ENCODE measurements around the gene CXCR3.
"Not testable (repeated sequence)": the region's sequence is repeated elsewhere in the genome, so short reads cannot be mapped to it uniquely, and the experiment has no call there.

CXCR3 gene

DNA sequence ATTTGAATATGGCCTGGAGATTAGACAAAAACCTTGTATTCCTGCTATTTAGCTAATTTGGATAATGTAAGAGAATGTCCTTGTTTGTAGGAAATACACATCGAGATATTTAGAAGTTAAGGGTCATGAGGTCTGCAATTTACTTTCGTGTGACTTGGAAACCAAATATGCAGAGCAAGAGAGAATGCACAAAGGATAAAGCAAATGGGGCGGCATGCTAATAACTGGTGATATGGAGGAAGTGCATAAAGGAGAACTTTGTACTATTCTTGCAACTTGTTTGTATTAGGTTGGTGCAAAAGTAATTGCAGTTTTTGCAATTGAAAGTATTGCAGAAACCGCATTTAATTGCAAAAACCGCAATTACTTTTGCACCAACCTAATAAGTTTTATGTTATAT, 7.2 kb upstream of the CXCR3 start:
- Mint-ChIP-seq H3K4me3 (no peak overlapping the region), H3K4me1 (ENCODE audit: low read depth) (peaks cover 15% of the 10 kb centered on the region), H3K27ac (no peak overlapping the region), H3K36me3 (ENCODE audit: low read depth) (no peaks in the 10 kb centered on the region), H3K9me3 (no peaks in the 10 kb centered on the region), H3K27me3 (peaks cover 3% of the 10 kb centered on the region)
- intact Hi-C loops (cut with micrococcal nuclease) = no loop called here

DNA sequence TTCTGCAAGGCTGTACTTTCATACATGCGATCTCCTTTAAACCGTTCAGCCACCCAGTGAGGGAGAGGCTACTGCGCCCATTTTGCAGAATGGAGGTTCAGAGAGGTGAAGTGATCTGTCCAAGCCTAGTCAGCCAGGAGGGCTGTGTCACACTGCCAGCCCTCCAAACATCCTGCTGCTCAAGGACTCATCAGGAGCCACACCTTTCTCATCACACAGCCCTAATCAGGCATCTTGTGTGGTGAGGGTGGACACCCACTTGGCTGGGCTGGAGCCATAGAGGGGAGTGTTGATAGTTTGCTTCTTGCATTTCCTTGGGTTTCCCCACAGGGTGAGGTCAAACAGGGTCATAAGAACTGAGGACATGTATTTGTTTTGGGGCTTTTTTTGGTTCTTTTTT, 5.4 kb upstream of the CXCR3 start:
- Mint-ChIP-seq H3K9me3 (no peaks in the 10 kb centered on the region), H3K27me3 (peaks cover 3% of the 10 kb centered on the region), H3K4me3 (no peak overlapping the region), H3K36me3 (ENCODE audit: low read depth) (no peaks in the 10 kb centered on the region), H3K4me1 (ENCODE audit: low read depth) (peaks cover 18% of the 10 kb centered on the region), H3K27ac (no peak overlapping the region)
- intact Hi-C loops (cut with micrococcal nuclease) = no loop called here

DNA sequence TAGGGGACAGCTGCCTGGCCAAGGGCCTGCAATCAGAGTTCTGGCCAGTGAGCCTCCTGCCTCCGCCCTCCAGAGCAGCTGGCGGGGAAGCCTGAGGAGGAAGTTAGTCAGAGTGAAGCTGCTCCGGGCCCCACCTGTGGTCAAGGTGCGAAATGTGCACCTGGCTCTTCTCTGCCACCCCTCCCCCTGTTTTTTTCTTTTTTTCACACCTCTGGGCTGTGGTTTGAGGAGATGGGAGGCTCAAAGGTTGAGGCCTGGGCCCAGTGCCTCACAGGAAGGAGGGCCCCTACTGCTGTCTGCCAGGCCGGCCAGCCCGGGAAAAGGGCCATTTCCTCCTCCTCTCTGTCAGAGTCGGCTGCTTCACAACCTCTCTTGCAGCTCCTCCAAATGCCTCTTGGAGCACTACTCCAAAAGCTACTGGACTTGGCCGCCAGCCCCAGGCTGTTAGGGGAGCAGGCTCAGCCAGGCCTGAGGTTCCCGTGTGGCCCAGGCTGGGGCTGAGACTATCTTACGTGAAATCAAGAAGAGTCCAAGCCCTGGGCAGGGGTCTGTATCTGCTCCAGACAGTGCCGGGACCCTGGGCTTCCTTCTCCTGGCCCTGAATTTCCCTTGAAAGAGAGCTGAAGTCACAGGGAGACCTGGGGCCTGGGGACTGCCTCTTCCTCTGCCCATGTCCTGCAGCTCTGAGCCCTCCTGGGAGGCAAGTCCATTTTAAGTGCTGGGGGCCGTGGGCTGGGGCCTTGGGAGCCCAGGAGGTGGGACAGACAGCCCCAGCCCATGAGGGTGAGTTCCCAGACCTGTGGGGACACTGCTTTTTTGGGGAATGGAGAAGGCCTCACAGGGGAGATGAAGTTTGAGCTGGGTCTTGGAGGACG, 4.5 kb upstream of the CXCR3 start:
- H3K4me1 Mint-ChIP-seq (ENCODE audit: low read depth) = peaks cover 27% of the 10 kb centered on the region
- peaks cover 3% of the 10 kb centered on the region for H3K27me3 Mint-ChIP-seq
- no peaks in the 10 kb centered on the region for H3K9me3 Mint-ChIP-seq
- H3K27ac Mint-ChIP-seq = peak overlapping the region; percentile 30
- intact Hi-C loops (cut with micrococcal nuclease) = no loop called here
- H3K36me3 Mint-ChIP-seq (ENCODE audit: low read depth) = no peaks in the 10 kb centered on the region
- no peak overlapping the region for H3K4me3 Mint-ChIP-seq

DNA sequence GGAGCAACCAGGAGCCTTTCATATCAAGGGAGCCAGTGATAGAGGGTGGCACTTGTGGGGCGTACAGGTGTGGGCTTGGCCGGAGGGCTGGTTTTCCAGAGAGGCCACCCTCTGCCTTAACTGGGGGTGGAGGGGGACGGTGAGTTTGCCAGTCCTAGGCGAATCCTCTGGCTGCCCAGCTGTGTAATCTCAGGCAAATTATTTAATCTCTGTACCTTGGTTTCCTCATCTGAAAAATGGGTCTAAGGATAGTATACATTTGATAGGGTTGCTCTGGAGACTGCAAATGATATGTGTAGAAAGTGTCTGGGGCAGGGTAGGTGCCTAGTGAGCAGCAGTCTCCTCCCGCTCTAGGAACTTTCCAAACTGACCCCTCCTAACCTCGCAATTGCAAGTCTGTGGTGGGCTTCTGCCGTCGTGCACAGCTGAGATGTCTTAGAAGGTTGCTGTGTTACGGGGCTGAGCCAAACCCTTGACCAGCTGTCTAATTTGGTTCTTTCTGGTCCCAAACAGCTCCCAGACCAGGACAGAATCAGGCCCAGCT, 3.8 kb upstream of the CXCR3 start:
- no peaks in the 10 kb centered on the region for H3K36me3 Mint-ChIP-seq (ENCODE audit: low read depth)
- no peak overlapping the region for H3K27ac Mint-ChIP-seq
- intact Hi-C loops (cut with micrococcal nuclease) = no loop called here
- H3K4me1 Mint-ChIP-seq (ENCODE audit: low read depth) = peaks cover 34% of the 10 kb centered on the region
- H3K4me3 Mint-ChIP-seq = no peak overlapping the region
- H3K27me3 Mint-ChIP-seq = peaks cover 3% of the 10 kb centered on the region
- H3K9me3 Mint-ChIP-seq = no peaks in the 10 kb centered on the region

DNA sequence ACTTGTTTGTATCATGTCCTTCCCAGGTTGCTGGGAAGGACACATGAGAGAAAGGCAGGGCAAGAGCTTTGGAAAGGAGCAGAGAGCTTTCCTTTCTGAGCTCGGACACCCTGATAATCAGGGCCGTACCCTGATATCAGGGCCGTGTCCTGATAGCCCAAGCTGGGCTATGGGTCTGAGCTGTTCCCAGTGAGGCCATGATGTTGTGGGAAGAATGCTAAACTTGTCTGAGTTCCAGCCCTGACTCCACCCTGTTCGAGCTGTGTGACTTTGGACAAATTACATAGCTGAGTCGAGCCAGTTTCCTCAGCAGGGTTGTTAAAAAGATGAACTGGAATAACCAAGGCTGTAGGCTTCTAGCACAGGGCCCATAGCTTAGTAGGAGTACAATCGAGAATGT, 3.3 kb upstream of the CXCR3 start:
- no peak overlapping the region for H3K4me3 Mint-ChIP-seq
- intact Hi-C loops (cut with micrococcal nuclease) = no loop called here
- no peaks in the 10 kb centered on the region for H3K36me3 Mint-ChIP-seq (ENCODE audit: low read depth)
- H3K4me1 Mint-ChIP-seq (ENCODE audit: low read depth) = peaks cover 39% of the 10 kb centered on the region
- H3K27ac Mint-ChIP-seq = no peak overlapping the region
- H3K9me3 Mint-ChIP-seq = no peaks in the 10 kb centered on the region
- H3K27me3 Mint-ChIP-seq = peaks cover 3% of the 10 kb centered on the region

DNA sequence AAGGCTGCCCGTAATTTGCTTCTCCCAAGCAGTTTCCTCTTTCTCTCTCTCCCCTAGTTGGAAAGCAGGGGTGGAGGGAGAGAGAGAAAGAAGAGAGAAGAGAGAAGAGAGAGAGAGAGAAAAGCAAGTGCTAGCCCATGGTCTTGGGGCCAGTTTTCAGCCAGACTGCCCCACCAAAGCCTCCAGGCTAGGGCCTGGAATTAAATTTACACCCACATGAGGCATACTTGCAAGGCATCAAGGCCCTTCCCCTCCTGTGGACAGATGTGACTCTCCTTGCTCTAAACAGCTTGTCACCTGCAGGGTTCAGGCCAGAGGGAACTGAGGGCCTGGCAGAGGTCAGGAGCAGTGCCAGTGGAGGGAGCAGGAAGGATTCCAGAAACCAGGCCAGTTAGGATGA, 1.7 kb upstream of the CXCR3 start:
- intact Hi-C loops (cut with micrococcal nuclease) = no loop called here
- Mint-ChIP-seq H3K27me3 (peaks cover 3% of the 10 kb centered on the region), H3K9me3 (no peaks in the 10 kb centered on the region), H3K36me3 (ENCODE audit: low read depth) (peaks cover 12% of the 10 kb centered on the region), H3K4me3 (no peak overlapping the region), H3K27ac (no peak overlapping the region), H3K4me1 (ENCODE audit: low read depth) (peaks cover 35% of the 10 kb centered on the region)

DNA sequence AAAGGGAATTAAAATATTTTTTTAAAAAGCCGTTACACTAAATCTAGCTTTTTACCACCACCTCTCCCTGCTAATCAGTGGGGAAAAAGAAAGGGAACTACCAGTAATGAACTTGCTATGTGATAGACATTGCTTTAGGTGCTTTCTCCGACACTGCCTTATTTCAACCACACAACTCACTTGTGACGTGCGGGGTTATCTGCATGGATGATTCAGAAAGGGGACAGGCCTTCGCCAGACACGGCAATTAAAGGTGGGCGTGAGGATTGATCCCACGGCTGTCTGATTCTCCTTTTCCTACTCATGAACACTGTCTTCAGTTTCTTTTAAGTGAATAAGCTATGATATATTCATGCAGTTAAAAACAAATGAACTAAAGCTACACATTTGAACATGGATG, 882 bp upstream of the CXCR3 start:
- intact Hi-C loops (cut with micrococcal nuclease) = no loop called here
- Mint-ChIP-seq H3K9me3 (no peaks in the 10 kb centered on the region), H3K36me3 (ENCODE audit: low read depth) (peaks cover 20% of the 10 kb centered on the region), H3K4me3 (no peak overlapping the region), H3K4me1 (ENCODE audit: low read depth) (peaks cover 35% of the 10 kb centered on the region), H3K27ac (no peak overlapping the region), H3K27me3 (peaks cover 3% of the 10 kb centered on the region)

DNA sequence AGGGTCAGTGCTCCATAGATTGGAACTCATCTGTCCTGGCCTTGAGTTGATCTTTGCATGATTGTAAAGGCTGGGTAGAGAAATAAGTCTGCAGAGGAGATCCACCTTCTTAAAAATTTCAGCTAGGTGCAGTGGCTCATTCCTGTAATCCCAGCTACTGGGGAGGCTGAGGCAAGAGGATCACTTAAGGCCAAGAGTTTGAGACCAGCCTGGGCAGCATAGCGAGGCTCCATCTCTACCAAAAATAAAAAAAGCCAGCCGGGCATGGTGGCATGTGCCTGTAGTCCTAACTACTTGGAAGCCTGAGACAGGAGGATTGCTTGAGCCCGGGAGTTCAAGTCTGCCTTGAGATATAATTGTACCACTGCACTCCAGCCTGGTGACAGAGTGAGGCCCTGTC, 476 bp upstream of the CXCR3 start:
- Mint-ChIP-seq H3K4me1 (ENCODE audit: low read depth) (peaks cover 35% of the 10 kb centered on the region), H3K36me3 (ENCODE audit: low read depth) (peaks cover 24% of the 10 kb centered on the region), H3K4me3 (no peak overlapping the region), H3K9me3 (no peaks in the 10 kb centered on the region), H3K27me3 (peaks cover 3% of the 10 kb centered on the region), H3K27ac (peak overlapping the region; percentile 14)
- intact Hi-C loops (cut with micrococcal nuclease) = no loop called here

DNA sequence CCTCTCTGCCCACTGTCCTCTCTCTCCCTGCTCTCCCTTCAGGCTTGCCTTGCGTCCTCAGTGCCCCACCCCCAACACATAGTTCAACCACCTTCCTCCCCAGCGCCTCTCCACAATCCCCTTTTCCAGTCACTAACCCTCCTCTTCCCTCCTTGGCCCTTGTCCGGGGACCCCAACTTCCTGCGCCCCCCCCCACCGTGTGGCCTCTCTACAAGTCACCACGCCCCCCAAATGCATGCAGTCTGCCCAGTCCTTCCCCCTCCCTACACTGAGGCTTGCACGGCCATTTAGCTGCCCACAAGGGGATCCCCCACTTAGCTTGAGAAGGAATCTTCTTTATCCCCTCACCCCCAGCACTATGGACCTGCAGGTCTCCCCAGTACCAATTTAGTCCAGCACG, 569 bp downstream of the CXCR3 start:
- Mint-ChIP-seq H3K27ac (peak overlapping the region; percentile 14), H3K4me1 (ENCODE audit: low read depth) (peaks cover 32% of the 10 kb centered on the region), H3K36me3 (ENCODE audit: low read depth) (peaks cover 34% of the 10 kb centered on the region), H3K27me3 (no peaks in the 10 kb centered on the region), H3K9me3 (no peaks in the 10 kb centered on the region), H3K4me3 (no peak overlapping the region)
- intact Hi-C loops (cut with micrococcal nuclease) = no loop called here

DNA sequence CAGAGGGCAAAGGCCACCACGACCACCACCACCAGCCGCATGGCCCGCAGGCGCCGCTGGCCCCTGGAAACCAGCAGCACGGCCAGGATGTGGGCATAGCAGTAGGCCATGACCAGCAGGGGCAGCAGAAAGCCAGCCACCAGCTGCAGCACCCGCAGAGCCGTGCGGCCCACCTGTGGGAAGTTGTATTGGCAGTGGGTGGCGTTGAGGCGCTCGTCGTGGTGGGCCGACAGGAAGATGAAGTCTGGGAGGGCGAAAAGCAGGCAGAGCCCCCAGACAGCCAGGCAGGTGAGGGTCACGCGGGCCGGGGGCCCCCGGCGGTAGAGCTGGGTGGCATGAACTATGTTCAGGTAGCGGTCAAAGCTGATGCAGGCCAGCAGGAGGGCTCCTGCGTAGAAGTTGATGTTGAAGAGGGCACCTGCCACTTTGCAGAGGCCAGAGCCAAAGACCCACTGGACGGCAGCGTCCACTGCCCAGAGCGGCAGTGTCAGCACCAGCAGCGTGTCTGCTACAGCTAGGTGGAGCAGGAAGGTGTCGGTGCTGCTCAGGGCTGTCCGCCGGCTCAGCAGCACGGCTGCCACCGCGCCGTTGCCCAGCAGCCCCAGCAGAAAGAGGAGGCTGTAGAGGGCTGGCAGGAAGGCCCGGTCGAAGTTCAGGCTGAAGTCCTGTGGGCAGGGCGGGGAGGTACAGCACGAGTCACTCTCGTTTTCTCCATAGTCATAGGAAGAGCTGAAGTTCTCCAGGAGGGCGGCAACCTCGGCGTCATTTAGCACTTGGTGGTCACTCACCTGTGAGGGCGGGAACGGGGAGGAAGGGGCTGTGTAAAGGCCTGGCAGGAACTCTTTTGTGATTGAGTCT, 1.4 kb downstream of the CXCR3 start:
- H3K27ac Mint-ChIP-seq = peak overlapping the region; percentile 14
- H3K27me3 Mint-ChIP-seq = no peaks in the 10 kb centered on the region
- intact Hi-C loops (cut with micrococcal nuclease) = no loop called here
- peaks cover 42% of the 10 kb centered on the region for H3K36me3 Mint-ChIP-seq (ENCODE audit: low read depth)
- no peak overlapping the region for H3K4me3 Mint-ChIP-seq
- peaks cover 30% of the 10 kb centered on the region for H3K4me1 Mint-ChIP-seq (ENCODE audit: low read depth)
- no peaks in the 10 kb centered on the region for H3K9me3 Mint-ChIP-seq

DNA sequence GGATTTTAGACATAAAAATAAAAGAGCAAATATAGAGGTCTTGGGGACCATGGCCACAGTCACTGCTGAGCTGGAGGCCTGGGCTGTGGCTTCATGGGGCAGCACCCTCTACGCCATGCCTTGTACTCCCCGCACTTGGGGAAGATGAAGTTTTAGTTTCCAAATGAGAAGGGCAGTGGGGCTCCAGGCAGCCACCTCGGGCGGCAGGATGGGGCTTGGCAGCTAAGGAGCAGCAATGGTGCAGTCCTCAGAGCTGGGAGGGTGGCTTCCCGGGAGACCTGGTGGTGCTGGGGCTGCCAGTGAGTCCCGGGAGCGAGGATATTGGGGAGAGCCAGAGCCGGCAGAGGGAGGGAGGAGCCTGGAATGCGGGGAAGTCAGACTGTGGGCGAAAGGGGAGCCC, 2.4 kb downstream of the CXCR3 start:
- intact Hi-C loops (cut with micrococcal nuclease) = no loop called here
- Mint-ChIP-seq H3K27me3 (no peaks in the 10 kb centered on the region), H3K4me1 (ENCODE audit: low read depth) (peaks cover 30% of the 10 kb centered on the region), H3K9me3 (no peaks in the 10 kb centered on the region), H3K27ac (no peak overlapping the region), H3K4me3 (no peak overlapping the region), H3K36me3 (ENCODE audit: low read depth) (peaks cover 51% of the 10 kb centered on the region)

DNA sequence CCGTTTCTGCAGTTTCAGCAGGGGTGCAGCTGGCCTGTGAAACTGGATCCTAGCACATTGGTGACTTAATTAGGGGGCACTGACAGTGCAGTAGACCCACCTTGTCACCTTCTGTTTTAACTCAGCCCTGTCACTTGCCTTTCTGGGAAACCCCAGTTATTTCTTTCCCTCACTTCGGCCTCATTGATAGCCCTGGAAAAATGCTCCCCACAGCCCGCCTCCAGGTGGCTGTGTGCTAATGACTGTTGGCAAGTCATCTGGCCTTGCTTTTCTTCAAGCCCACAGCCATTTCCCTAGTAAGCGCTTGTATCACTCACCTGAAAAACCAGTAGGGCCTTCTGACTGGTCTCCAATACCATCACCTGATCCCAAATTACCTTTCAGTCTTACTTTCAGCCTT, 3.3 kb downstream of the CXCR3 start:
- intact Hi-C loops (cut with micrococcal nuclease) = no loop called here

DNA sequence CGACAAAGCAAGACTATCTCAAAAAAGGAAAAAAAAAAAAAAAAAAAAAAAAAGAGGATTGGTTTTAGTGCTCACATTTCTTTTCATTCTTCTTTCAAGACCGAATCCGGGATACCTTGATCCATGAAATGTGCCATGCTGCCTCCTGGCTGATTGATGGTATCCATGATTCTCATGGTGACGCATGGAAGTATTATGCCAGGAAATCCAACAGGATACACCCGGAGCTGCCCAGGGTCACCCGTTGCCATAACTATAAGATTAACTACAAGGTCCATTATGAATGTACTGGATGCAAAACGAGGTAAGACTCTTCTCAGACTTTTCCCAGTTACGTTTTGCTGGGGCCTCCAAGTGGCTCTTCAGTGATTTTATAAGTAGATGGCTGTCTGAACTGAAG, 6.1 kb downstream of the CXCR3 start:
- H3K27me3 Mint-ChIP-seq = no peaks in the 10 kb centered on the region
- H3K27ac Mint-ChIP-seq = no peak overlapping the region
- peaks cover 88% of the 10 kb centered on the region for H3K36me3 Mint-ChIP-seq (ENCODE audit: low read depth)
- no peaks in the 10 kb centered on the region for H3K9me3 Mint-ChIP-seq
- peaks cover 8% of the 10 kb centered on the region for H3K4me1 Mint-ChIP-seq (ENCODE audit: low read depth)
- H3K4me3 Mint-ChIP-seq = no peak overlapping the region
- intact Hi-C loops (cut with micrococcal nuclease) = no loop called here

More for the DNA sequence above, 3.3 kb downstream of the CXCR3 start:
- no peaks in the 10 kb centered on the region for H3K27me3 Mint-ChIP-seq
- peaks cover 60% of the 10 kb centered on the region for H3K36me3 Mint-ChIP-seq (ENCODE audit: low read depth)
- H3K4me3 Mint-ChIP-seq = no peak overlapping the region
- no peaks in the 10 kb centered on the region for H3K9me3 Mint-ChIP-seq
- no peak overlapping the region for H3K27ac Mint-ChIP-seq
- peaks cover 27% of the 10 kb centered on the region for H3K4me1 Mint-ChIP-seq (ENCODE audit: low read depth)

DNA sequence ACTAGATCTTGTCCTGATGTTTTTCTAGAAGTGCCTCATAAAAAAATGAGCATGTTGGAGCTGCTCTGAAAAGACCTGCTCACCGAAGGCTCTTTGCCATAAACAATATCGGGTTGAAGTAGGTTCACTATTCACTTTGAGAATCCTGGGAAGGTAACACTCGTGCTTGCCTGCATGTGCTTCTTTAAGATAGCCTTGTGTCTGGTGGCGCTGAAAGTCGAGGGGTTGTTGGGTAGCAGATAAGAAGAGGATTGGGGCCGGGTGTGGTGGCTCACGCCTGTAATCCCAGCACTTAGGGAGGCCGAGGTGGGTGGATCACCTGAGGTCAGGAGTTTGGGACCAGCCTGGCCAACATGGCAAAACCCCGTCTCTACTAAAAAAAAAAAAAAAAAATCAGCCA, 6.6 kb downstream of the CXCR3 start:
- H3K4me3 Mint-ChIP-seq; H3K27me3 Mint-ChIP-seq; H3K9me3 Mint-ChIP-seq; H3K27ac Mint-ChIP-seq; H3K4me1 Mint-ChIP-seq (ENCODE audit: low read depth); intact Hi-C loops (cut with micrococcal nuclease): not testable (repeated sequence)
- peaks cover 89% of the 10 kb centered on the region for H3K36me3 Mint-ChIP-seq (ENCODE audit: low read depth)

Measured in dendritic cell treated with granulocyte-macrophage colony-stimulating factor and Interleukin-4, amounts not matched to agents 40 ng/mL and 50 ng/mL, for 4 days (primary cell).